H54 (cell line): ENCODE measurements around the gene CORO2B.

Experiments
- DNase-seq: peaks from one replicate; pipeline ENCODE4 v3.0.0; 2011; ENCODE audit warnings: low spot score, mixed read lengths; ENCODE audit not compliant: insufficient read length
- FAIRE-seq: peaks from 3 replicates; lab custom pipeline; 2011; peaks lifted over from hg19 to GRCh38; lab: Jason Lieb, UNC
- POLR2A ChIP-seq: IDR thresholded peaks from 2 replicates; pipeline ENCODE4 v1.6.1; 2011; ENCODE audit warnings: low read depth, mild to moderate bottlenecking, low read length

Gene CORO2B

DNA sequence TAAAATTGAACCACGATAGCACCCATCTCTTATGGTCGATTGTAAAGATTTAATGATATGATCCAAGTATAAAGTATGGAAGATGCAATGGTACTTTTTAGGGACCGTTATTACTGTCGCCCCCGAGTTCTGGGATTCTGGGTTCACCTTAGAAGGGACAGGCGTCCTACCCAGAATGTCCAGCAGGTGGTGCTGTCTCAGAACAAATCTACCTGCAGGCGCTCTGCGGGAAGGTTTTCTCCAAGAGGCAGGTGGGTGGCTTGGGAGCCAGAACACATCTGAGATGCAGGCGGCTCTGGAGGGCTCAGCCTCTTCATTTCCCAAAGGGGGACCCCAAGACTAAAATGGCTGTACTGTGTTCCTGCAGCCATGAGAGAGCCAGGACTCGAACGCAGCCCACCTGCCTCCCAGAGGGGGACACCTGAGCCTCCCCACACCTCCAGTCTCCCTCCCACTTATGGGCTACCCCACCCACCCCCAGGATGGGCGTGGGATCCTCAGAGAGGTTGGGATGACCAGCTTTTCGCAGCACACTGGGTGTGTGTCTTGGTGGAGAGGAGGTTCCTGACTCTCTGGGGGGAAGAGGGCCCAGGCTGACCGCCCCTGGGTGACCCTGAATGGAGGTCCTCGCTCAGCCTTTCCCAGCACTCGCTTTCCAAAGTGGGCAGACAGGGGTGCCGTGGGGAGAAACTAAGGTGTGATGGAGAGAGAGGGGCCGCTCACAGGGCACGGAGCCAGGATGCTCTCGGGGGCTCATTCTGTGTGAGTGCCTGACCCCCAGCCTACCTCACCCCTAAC, 28.1 kb upstream of the CORO2B start:
- FAIRE-seq (no peak), DNase-seq (peak; percentile 30)
- TF ChIP-seq POLR2A = no peak

DNA sequence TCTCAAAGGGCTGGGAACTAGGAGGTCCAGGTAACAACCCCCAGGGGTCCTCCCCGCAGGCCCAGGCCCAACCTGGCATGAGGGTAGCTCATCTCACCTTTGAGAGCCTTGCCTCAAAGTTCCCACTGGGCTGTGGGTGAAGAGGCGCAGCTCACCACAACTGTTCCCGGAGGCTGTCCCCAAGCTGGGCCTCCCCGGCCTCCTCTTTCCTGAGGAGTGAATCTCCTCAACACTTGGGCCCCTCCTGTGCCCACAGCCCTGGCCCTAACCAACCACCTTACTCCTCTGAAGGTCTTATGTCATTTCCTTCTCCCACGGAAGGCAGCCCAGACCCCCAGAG, 27.5 kb upstream of the CORO2B start:
- FAIRE-seq (no peak), DNase-seq (no peak)
- no peak for TF ChIP-seq POLR2A

DNA sequence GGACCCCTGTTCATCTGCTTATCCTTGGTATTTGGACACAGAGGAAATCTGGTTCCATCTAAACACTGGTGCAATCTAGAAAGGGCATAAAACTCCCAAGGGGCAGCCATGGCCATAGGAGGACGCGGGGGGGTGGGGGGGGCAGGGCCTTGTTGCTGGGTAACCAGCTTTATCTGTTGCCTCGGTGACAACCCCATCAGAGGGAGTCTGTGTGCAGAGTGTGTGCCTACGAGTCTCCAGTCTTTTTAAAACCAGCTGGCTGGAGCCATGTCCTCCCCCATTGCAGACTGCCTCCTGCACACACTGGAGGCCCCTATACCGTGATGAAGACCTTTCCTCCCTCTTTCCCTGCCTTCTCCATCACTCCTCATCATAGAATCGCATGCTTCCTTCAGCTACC, 26.4 kb upstream of the CORO2B start:
- no peak for FAIRE-seq
- DNase-seq = no peak
- no peak for TF ChIP-seq POLR2A

DNA sequence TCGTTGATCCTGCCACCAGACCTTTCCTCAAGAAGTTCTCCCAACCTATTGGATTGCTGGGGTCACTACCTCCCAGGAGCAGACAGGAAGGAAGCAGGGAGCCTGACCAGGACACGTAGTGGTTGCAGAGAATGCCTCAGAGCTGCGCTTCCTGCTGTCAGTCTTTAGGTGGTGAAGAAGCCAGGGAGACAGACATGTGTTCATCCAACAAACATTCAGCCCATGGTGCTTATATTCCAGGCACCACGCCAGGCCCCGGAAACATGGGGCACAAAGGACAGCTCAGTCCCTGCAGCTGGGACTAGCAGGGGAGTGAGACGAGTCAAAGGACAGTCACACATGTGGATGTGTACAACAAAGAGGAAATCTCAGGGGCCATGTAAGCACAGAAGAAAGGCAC, 26.0 kb upstream of the CORO2B start:
- DNase-seq (no peak), FAIRE-seq (no peak)
- TF ChIP-seq POLR2A = no peak

DNA sequence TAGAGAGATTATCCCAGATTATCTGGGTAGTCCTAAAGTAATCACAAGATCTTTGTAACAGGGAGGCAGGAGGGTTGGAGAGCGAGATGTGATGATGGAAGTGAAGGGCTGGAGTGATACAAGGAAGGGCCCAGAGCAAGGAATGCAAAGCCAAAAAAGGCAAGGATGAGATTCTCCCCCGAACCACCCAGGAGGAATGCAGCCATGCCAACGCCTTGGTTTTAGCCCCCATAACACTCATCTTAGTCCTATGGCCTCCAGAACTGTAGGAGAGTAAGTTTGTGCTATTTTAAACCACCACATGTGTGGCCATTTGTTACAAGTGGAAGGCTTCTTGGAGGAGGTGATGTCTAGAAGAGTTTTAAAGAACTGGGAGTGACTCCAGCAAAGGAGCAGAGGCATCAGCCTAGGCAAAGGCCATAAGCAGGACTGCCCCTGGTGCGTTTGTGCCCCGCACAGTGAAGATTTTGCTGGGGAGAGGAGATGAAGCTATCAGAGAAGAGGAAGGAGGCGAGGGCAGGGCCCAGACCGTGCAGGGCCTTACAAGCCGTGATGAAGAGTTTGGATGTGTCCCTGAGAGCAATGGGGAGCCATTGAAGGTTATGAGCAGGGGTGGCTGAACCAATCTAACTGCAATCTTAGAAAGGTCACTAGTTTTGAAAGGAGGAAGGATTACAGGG, 25.3 kb upstream of the CORO2B start:
- TF ChIP-seq POLR2A = no peak
- no peak for DNase-seq
- FAIRE-seq = no peak

DNA sequence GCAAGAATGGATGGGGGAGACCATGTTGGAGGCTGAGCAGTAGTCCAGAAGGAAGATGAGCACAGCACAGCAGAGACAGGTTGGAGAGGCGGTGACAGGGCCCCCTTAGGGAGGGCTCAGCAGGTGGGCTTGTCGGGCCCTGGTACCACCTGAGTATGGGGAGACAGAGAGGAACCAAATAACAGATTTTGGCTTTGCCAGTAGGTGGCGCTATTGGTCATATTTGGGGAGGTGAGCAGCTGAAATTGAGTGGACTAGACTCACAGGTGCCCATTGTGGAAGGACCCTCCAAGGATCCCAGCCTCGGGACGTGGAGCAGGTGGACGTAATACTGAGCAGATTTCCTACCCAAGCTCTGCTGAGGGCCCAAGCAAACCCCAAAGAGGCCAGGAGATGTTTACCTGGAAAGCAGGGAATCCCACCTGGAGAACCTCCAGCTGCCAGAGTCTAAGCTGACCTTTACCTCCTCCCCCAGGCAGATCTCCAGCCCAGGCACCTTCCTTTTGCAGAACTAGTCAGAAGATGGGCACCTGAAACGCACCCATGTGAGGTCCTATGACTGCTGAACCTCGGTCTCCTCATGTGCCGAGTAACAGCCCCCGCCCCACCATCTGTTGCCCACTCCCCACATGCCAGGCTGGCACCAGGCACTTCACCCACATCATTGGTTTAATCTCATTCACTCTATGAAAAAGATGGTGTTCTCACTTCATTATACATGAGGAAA, 24.6 kb upstream of the CORO2B start:
- FAIRE-seq = no peak
- no peak for TF ChIP-seq POLR2A
- DNase-seq = no peak

DNA sequence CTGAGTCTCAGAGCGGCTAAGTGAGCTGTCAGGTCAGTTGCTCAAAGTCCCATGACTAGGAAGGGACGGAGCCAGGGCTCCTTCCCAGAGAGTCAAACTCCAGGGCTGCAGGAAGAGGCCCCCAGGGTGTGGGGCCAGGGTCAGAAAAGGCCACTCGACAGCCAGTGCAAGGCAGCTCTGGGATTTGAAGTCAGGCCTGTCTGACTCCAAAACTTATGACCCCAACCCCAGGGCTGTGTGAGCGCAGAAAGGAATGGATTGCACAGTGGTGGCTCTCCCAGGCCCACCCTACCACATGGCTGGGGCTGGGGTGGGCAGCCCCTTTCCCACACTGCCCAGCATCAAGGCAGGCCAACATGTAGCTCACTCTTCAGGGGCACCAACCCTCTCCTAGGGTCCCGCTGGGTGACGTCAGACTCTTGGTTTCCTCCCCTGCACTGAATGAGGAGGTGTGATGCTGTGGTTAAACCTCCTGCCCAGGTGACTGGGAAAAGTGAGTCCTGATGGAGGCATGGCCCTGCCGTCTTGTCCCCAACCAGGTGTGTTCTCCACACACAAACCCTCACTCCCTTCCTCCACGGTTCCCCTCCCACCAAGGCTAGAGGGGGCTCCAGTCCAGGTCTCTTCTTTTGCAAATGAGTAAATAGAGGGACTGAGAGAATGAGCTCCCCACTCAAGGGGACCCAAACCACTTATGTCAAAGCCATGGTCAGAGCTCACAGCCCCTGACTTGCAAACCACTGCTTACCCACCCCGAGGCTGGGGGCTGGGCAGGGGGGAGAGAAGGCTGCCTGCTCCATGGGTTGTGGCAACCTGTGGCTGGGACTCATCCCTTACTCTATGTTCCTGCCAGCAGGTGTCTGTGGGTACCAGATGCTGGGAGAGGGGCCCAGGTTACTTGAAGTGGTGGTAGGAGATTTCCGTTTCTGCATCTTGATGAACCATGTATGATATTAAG, 23.8 kb upstream of the CORO2B start:
- no peak for TF ChIP-seq POLR2A
- no peak for FAIRE-seq
- no peak for DNase-seq

DNA sequence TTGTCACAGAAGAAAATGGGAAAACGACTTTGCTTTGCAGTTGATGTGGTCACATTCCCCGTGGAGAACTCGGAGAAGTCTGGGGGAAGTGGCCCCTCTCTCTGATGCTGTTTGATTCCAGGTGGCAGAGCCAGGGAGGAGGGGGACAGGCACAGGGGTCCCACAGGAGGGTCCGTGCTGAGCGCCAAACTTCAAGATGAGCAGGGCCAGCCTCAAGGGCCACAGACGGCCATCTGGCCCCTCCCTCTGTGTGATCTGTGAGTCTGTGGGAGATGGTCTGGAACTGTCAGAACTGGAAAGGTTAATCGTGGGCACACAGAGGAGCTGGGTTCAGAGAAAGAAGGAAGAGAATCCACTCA, 23.1 kb upstream of the CORO2B start:
- no peak for TF ChIP-seq POLR2A
- FAIRE-seq (no peak), DNase-seq (no peak)

DNA sequence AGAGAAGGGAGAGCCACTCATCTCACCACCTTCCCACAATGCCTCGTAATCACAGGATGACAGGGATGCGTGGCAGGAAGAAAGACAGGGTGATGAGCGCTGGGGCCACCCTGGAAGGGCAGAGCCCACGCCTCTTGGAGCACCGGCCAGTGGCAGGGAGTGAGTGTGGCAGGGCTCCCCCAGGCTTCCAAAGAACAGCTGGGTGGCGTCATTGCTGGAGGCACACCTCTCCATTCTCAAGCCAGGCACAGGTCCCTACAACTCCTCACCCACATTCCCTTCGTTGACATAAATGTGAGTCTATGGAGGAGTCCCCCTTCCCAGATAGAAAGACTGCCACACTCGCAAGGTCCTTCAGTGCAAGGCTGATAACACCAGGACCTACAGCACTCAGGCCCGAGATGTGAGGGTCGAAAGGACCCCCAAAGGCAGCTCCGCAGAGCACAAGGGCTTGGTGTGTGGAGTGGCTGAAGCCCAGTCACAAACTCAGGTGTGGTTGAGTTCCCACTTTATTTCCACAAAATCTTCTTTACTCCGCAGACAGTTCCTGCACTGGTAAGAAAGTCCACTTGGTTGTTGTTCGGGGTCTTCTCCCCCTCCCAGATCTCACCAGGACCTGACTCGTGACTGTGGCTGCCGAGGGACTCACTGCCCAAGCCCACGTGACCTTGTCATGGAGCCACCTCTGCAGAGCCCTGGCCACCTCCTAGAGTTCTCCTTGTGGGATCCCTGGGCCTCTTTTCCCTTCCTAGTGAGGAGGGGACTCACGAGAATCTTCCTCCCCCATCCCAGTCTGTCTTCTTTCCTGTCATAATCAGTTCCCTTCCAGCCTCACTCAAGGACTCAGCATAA, 22.4 kb upstream of the CORO2B start:
- TF ChIP-seq POLR2A = no peak
- FAIRE-seq (no peak), DNase-seq (no peak)

DNA sequence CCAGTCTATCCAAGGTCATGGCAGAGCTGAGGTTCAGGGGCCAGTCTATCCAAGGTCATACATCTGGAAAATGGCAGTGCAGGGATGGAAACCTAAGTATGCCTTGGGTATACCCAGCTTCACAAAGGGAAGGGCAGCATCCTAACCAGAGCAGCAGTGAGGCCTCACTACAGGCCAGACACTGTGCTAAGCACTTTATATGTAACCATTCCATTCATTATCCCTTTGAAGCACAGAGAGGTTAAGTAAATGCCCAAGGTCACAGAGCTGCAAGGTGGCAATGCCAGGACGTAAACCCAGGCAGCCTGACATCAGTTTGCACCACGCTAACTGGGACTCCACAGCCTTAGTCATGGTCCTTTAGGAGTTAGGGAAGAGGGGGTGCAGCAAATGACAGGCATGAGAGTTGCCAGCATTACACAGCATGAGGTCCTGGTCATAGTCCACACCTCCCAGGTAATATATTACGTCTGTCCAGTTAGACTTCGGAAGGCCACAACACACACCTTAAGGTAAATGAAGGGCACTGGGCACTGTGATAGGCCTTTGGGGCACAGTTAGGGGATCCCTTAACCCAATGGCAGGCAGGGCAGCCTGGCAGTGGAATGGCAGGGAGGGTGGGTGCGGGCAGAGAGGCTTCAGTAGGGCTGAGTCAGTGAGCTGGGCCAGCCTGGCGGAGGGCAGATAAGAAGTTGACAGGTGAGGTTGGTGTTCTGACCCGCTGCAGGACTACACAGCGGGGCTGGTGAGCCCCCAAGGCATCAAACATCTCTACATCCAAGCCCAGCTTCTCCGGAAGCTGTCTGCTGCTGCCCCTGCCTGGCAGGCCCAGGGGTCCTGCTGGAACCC, 21.1 kb upstream of the CORO2B start:
- no peak for DNase-seq
- TF ChIP-seq POLR2A = no peak

DNA sequence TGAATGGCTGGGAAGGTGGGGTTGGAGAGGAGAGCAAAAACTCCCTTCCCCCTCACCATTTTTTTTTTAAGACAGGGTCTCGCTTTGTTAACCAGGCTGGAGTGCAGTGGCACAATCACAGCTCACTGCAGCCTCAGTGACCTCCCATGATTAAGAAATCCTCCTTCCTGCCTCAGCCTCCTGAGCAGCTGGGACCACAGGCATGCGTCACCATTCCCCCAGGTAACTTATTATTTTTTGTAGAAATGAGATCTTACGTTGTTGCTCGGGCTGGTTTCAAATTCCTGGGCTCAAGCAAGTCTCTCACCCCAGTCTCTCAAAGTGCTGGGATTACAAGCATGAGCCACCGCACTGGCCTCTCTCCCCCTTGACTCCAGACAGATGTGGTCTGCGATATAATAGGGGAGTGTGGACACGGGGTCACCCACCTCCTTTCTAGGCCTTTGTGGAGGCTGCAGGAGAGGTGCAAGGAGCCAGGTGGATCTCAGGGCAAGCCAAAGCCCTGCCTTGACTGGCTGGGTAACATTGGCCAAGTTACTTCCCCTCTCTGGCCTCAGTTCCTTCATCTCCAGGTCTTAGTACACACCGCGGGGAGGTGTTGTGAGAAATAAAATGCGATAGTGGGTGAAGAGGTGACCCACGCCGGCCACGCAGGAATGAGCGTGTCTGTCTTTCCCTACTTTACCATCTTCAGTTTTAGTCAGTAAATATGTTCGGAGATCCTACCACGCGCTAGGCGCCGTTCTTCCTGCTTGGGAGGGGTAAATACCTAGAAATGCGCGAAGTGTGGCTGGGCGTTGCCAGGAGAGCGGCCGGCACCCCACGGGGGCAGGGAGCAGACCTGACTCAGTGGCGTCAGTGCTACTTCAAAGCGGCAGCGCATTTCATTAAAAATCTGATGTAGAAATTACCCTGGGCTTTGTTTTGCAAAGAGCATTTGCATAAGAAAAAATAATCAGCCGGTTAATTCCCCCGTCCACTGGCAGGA, 20.2 kb upstream of the CORO2B start:
- no peak for TF ChIP-seq POLR2A
- FAIRE-seq = no peak
- DNase-seq = no peak

More for the DNA sequence above, 21.1 kb upstream of the CORO2B start:
- no peak for FAIRE-seq
